Liver (tissue), 9 donors: ENCODE results near the gene SLC6A7. TPM values are rescaled to one million over a fixed set of nuclear protein-coding genes. Genes with fewer than 3 reads are reported as not detected.

Source experiments
- DNase-seq: peaks from one replicate; pipeline ENCODE4 v3.0.0-alpha.2; 2017; ENCODE audit warnings: low spot score
- H3K27ac ChIP-seq, 2 donors: one replicate each; pipeline ENCODE4 v1.7.0; 2013; ENCODE audit warnings: inconsistent platforms in 2 of 2, low read length in 2 of 2, control low read depth in 1 of 2, low read depth in 1 of 2, mild to moderate bottlenecking in 1 of 2
- H3K27me3 ChIP-seq, 4 donors: one replicate each; pipeline versions ENCODE4 v1.6.1 to v1.7.0; 2013; ENCODE audit warnings: low read length in 3 of 4, inconsistent platforms in 1 of 4, mild to moderate bottlenecking in 1 of 4, moderate library complexity in 1 of 4; ENCODE audit not compliant: control insufficient read depth in 4 of 4, insufficient read depth in 4 of 4
- H3K36me3 ChIP-seq, 4 donors: one replicate each; pipeline versions ENCODE4 v1.6.1 to v1.7.0; 2013; ENCODE audit warnings: low read length in 3 of 4, mild to moderate bottlenecking in 3 of 4, low read depth in 1 of 4, moderate library complexity in 1 of 4; ENCODE audit not compliant: control insufficient read depth in 4 of 4, insufficient read depth in 3 of 4
- H3K4me1 ChIP-seq, 4 donors: one replicate each; pipeline versions ENCODE4 v1.6.1 to v1.7.0; 2013; ENCODE audit warnings: low read length in 3 of 4, mild to moderate bottlenecking in 3 of 4, moderate library complexity in 1 of 4; ENCODE audit not compliant: control insufficient read depth in 4 of 4, insufficient read depth in 4 of 4
- H3K4me3 ChIP-seq, 3 donors: one replicate each; pipeline versions ENCODE4 v1.6.1 to v1.7.0; 2013; ENCODE audit warnings: low read length in 3 of 3, control low read depth in 1 of 3, low read depth in 1 of 3, mild to moderate bottlenecking in 1 of 3
- H3K9ac ChIP-seq, 2 donors: one replicate each; pipeline ENCODE4 v1.7.0; 2013; ENCODE audit warnings: low read length in 2 of 2, mild to moderate bottlenecking in 2 of 2, moderate library complexity in 2 of 2, control low read depth in 1 of 2, low read depth in 1 of 2
- H3K9me3 ChIP-seq, 4 donors: one replicate each; pipeline versions ENCODE4 v1.6.1 to v1.7.0; 2013; ENCODE audit warnings: low read length in 3 of 4; ENCODE audit not compliant: control insufficient read depth in 4 of 4
- ATF3 ChIP-seq: IDR thresholded peaks from 2 replicates; pipeline ENCODE4 v1.6.1; 2016; ENCODE audit warnings: antibody characterized with exemption
- CTCF ChIP-seq: fragments of 150-350 bp; IDR thresholded peaks from 2 replicates; pipeline ENCODE4 v1.5.1; 2017; ENCODE audit warnings: improper control_type of control experiment, low read depth, low read length; ENCODE audit not compliant: missing input control
- EGR1 ChIP-seq, 2 donors: IDR thresholded peaks; 2 replicates each; pipeline ENCODE4 v1.6.1; 2016 to 2018; ENCODE audit warnings: antibody characterized with exemption in 2 of 2, low read depth in 2 of 2
- FOXA1 ChIP-seq: IDR thresholded peaks from 2 replicates; pipeline ENCODE4 v1.6.1; 2016; ENCODE audit warnings: antibody characterized with exemption
- FOXA2 ChIP-seq: IDR thresholded peaks from 2 replicates; pipeline ENCODE4 v1.6.1; 2016; ENCODE audit warnings: antibody characterized with exemption
- GABPA ChIP-seq, 2 donors: IDR thresholded peaks in 1 of 2; conservative IDR thresholded peaks in 1 of 2; 2 replicates each; pipeline ENCODE4 v1.6.1; 2016; ENCODE audit warnings: antibody characterized with exemption in 2 of 2, mild to moderate bottlenecking in 1 of 2, moderate library complexity in 1 of 2
- HNF4A ChIP-seq, 2 donors: conservative IDR thresholded peaks; 2 replicates each; pipeline ENCODE4 v1.6.1; 2016; ENCODE audit warnings: antibody characterized with exemption in 2 of 2, mild to moderate bottlenecking in 2 of 2
- HNF4G ChIP-seq: IDR thresholded peaks from 2 replicates; pipeline ENCODE4 v1.6.1; 2016; ENCODE audit warnings: antibody characterized with exemption
- JUND ChIP-seq, 2 donors: IDR thresholded peaks; 2 replicates each; pipeline ENCODE4 v1.6.1; 2016; ENCODE audit warnings: antibody characterized with exemption in 2 of 2
- MAX ChIP-seq: IDR thresholded peaks from 2 replicates; pipeline ENCODE4 v1.6.1; 2016; ENCODE audit warnings: antibody characterized with exemption
- NR2F2 ChIP-seq: IDR thresholded peaks from 2 replicates; pipeline ENCODE4 v1.6.1; 2016; ENCODE audit warnings: antibody characterized with exemption
- RAD21 ChIP-seq, 2 donors: IDR thresholded peaks; 2 replicates each; pipeline ENCODE4 v1.6.1; 2016; ENCODE audit warnings: antibody characterized with exemption in 2 of 2, mild to moderate bottlenecking in 2 of 2
- REST ChIP-seq: IDR thresholded peaks from 2 replicates; pipeline ENCODE4 v1.6.1; 2016; ENCODE audit warnings: antibody characterized with exemption, mild to moderate bottlenecking
- RXRA ChIP-seq, 2 donors: IDR thresholded peaks; 2 replicates each; pipeline ENCODE4 v1.6.1; 2017 to 2018; ENCODE audit warnings: antibody characterized with exemption in 2 of 2, mild to moderate bottlenecking in 1 of 2
- SP1 ChIP-seq: IDR thresholded peaks from 2 replicates; pipeline ENCODE4 v1.6.1; 2018; ENCODE audit warnings: antibody characterized with exemption, mild to moderate bottlenecking
- TAF1 ChIP-seq: conservative IDR thresholded peaks from 2 replicates; pipeline ENCODE4 v1.6.1; 2016; ENCODE audit warnings: antibody characterized with exemption, mild to moderate bottlenecking
- YY1 ChIP-seq: IDR thresholded peaks from 2 replicates; pipeline ENCODE4 v1.6.1; 2016; ENCODE audit warnings: antibody characterized with exemption, mild to moderate bottlenecking
- ZBTB33 ChIP-seq: IDR thresholded peaks from 2 replicates; pipeline ENCODE4 v1.6.1; 2016; ENCODE audit warnings: antibody characterized with exemption
- WGBS: extraction: QIAGEN DNeasy Blood & Tissue Kit; methylation state at CpG from one replicate; pipeline ENCODE4 v1.1.7; 2013; 5-methylcytosine and 5-hydroxymethylcytosine counted together
- polyA plus RNA-seq, 2 donors: library from polyadenylated mRNA; stranded (reverse) in 1 of 2; unstranded in 1 of 2; fragments of 200-250 nt in 1 of 2; fragments of >200 nt in 1 of 2; fragmentation: Nextera tagmentation in 1 of 2; extraction: Ambion mirVana in 1 of 2; gene quantifications; one replicate each; pipeline versions ENCODE4 v1.2.1 to v1.2.3, GENCODE V29; 2013 to 2015
- total RNA-seq, 2 donors: library from RNA; depleted of rRNA; stranded (reverse); fragments of >200 nt; gene quantifications; one replicate each; pipeline ENCODE4 v1.2.3, GENCODE V29; 2014
- donor health status: healthy.
- donor health status: healthy.
- donor health status: healthy.
- donor health status: healthy.
- donor health status: healthy.

SLC6A7 gene
- total and polyA plus RNA-seq, 4 donors = not detected

GRCh38 chr5:150172556-150172955 is 17.3 kb upstream of the SLC6A7 start:
- Histone ChIP-seq H3K27me3 (peaks cover 0 to 2% (median 0%) of the 10 kb centered on the region in 4 donors), H3K9ac (no peak overlapping the region), H3K4me3 (no peak overlapping the region), H3K9me3 (no peaks in the 10 kb centered on the region), H3K36me3 (no peaks in the 10 kb centered on the region), H3K27ac (no peak overlapping the region), H3K4me1 (no peaks in the 10 kb centered on the region)
- TF ChIP-seq YY1 (no peak), REST (no peak), HNF4A (conservative IDR thresholded peaks at IDR 0.05) (no peak), MAX (no peak), SP1 (no peak), EGR1 (IDR thresholded peaks at IDR 0.05; ENCODE audit: low read depth in 2 of 2) (no peak), CTCF (no peak), ATF3 (no peak), RXRA (IDR thresholded peaks at IDR 0.05) (no peak), JUND (IDR thresholded peaks at IDR 0.05) (no peak), HNF4G (no peak), GABPA (IDR thresholded peaks at IDR 0.05 in 1 of 2, conservative IDR thresholded peaks at IDR 0.05 in 1 of 2) (no peak), NR2F2 (no peak), ZBTB33 (no peak), RAD21 (IDR thresholded peaks at IDR 0.05) (no peak), FOXA1 (no peak), FOXA2 (no peak), TAF1 (no peak)
- WGBS = 92% methylated on average over 4 of the region's 4 CpGs
- DNase-seq = no peak

GRCh38 chr5:150173161-150173560 is 16.7 kb upstream of the SLC6A7 start:
- no peaks in the 10 kb centered on the region for H3K4me1 ChIP-seq
- H3K4me3 ChIP-seq = no peak overlapping the region
- TF ChIP-seq FOXA1 = no peak
- TF ChIP-seq RAD21 (IDR thresholded peaks at IDR 0.05) = no peak
- TF ChIP-seq SP1 = no peak
- TF ChIP-seq RXRA (IDR thresholded peaks at IDR 0.05) = no peak
- TF ChIP-seq HNF4A (conservative IDR thresholded peaks at IDR 0.05) = no peak
- TF ChIP-seq EGR1 (IDR thresholded peaks at IDR 0.05; ENCODE audit: low read depth in 2 of 2) = no peak
- TF ChIP-seq NR2F2 = no peak
- TF ChIP-seq CTCF = no peak
- no peak for TF ChIP-seq HNF4G
- TF ChIP-seq MAX = no peak
- TF ChIP-seq JUND (IDR thresholded peaks at IDR 0.05) = no peak
- no peak for DNase-seq
- no peaks in the 10 kb centered on the region for H3K36me3 ChIP-seq
- H3K27me3 ChIP-seq = no peaks in the 10 kb centered on the region
- no peaks in the 10 kb centered on the region for H3K9me3 ChIP-seq
- H3K9ac ChIP-seq = no peak overlapping the region
- 87% methylated on average over 3 of the region's 3 CpGs for WGBS
- no peak overlapping the region for H3K27ac ChIP-seq
